Measurements from ENCODE around the gene RGS19.

DNA sequence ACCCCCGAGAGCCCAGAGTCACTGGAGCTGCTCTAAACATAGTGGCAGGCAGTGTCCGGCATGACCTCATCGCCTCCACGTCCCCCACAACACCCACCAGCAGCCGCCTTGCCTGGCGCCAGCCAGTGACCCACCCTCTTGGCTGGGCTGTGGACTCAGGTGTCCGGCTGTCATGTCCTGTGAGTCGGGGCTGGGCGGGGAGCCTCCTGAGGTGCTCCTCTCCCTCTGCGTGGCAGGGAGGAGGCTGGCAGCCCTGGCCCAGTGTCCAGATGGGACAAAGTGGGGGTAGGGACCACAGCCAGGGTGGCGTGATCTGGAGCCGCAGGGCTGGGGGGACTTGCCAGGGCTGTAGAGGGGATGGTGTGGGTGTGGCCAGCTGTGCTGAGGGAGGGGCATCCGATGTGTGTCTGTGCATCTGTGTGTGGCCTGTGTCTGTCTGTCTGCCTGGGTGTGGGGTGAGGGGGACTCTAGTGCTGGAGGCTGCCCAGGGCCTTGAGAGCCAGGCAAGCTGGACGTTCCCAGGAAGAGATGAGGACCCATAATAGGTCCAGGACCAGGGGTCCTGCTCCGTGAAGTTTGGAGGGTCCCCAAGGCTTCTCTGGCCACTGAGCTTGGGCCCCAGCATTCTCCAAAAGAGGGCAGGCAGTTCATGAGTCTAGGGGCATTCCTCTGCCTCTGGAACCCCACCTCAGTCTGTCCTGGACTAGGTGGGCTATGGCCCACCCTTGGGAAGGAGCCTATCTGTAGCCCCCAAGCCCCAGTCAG is 27.6 kb downstream of the RGS19 start:
- no peak for TF ChIP-seq NFIC (IDR thresholded peaks at IDR 0.05; ENCODE audit: borderline replicate concordance)
- TF ChIP-seq, protein P1, sequence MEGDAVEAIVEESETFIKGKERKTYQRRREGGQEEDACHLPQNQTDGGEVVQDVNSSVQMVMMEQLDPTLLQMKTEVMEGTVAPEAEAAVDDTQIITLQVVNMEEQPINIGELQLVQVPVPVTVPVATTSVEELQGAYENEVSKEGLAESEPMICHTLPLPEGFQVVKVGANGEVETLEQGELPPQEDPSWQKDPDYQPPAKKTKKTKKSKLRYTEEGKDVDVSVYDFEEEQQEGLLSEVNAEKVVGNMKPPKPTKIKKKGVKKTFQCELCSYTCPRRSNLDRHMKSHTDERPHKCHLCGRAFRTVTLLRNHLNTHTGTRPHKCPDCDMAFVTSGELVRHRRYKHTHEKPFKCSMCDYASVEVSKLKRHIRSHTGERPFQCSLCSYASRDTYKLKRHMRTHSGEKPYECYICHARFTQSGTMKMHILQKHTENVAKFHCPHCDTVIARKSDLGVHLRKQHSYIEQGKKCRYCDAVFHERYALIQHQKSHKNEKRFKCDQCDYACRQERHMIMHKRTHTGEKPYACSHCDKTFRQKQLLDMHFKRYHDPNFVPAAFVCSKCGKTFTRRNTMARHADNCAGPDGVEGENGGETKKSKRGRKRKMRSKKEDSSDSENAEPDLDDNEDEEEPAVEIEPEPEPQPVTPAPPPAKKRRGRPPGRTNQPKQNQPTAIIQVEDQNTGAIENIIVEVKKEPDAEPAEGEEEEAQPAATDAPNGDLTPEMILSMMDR (IDR thresholded peaks at IDR 0.05): no peak
- no peak for TF ChIP-seq TCF12 (IDR thresholded peaks at IDR 0.05)
- TF ChIP-seq YY1 (IDR thresholded peaks at IDR 0.05; ENCODE audit: low read depth): no peak
- no peak for TF ChIP-seq GABPA (IDR thresholded peaks at IDR 0.05; ENCODE audit: low read depth)
- no peak for TF ChIP-seq EZH2phosphoT487 (IDR thresholded peaks at IDR 0.05; ENCODE audit: borderline replicate concordance, low read depth)
- TF ChIP-seq SMC3 (IDR thresholded peaks at IDR 0.05; ENCODE audit: low read depth, low read length): no peak
- TF ChIP-seq NRF1 (IDR thresholded peaks at IDR 0.05; ENCODE audit: low read depth, low read length): no peak

Data from SK-N-SH (cell line).